HG02938 (cell line): ENCODE data around the gene C19orf47.
A peak's percentile ranks its signal among the peaks of the same experiment; 100 is the strongest.

Source experiments
- ATAC-seq: cut with Tn5 transposase; IDR thresholded peaks from one replicate; pipeline ENCODE4 v1.9.1; 2021; ENCODE audit warnings: mild to moderate bottlenecking, moderate library complexity; ENCODE audit not compliant: unreplicated experiment

Gene C19orf47

DNA sequence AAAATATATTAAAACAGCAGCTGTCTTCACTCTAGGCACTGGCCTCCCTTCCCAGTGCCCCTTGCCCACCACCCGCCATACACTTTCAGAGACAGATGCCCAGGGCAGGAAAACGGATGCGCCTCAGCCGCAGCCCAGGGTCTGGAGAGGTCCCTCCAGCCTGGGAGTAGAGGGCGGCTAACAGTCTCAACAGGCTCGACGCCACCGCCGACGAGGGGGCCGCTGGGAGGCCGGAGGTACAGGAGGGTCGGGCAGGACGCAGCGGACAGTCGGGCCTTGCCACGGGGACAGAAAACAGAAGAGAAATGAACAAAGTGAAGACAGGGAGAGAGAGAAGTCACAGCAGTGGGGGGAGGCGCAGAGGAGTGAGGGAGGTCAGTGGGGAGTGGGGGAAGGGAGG is 27.1 kb downstream of the C19orf47 start:
- no peak for ATAC-seq

DNA sequence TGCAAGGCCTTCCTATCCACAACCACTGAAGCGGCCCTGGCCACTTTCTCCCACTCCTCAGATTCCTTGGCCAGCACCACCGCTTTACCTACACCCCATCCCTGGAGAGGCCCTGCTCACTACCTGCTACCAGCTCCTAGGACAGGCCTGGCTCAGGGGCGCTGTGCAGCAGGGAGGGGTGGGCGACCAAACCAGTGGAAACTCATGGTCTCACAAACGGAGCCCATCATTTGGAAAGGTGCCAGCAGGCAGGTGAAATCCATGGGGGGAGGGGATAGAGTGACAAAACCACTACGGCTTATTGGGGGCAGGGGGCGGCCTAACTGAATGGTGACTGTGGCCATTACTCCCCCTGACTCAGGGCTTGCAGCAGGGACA is 27.6 kb downstream of the C19orf47 start:
- ATAC-seq = no peak

DNA sequence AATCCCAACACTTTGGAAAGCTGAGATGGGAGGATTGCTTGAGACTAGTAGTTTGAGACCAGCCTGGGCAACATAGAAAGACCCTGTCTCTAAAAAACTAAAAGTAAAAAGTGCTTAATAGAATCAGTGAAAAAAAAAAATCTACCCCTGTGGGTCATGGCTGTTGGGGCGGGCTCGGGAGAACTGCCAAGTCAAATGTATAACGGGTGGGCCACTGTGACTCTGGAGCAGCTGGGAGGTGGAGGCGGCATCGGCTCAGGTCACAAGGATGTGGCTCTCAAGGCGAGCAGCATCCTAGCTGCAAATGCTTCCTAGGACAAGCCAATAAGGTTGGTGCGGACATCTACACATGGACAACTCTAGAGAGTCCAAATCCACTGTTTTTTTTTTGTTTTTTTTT is 30.9 kb downstream of the C19orf47 start:
- ATAC-seq = no peak

DNA sequence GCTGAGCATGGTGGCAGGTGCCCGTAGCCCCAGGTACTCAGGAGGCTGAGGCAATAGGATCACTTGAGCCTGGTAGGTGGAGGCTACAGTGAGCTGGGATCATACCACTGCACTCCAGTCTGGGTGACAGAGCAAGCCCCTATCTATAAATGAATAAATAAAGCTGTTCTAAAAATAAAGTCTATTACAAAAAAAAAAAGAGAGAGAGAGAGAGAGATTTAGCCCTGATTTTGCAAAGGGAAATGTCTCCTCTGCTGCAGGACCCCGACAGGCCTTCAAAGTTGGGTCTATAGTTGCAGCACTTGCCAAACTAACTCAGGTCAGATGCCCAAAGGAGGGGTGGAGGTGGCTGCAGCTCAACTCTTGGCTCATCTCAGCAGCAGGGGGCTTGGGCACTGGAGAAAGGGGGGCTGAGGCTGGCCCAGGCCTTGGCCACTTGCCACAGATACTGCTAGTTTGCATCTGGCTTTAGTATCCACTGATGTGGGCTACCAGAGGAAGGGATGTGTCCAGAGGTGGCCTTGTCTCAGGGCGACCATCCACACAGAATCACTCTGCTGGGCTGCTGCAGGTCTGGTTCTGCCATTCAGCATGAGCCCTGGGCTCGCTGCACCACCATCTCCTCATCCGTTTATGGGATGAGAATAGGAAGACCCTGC is 32.3 kb downstream of the C19orf47 start:
- ATAC-seq = no peak

DNA sequence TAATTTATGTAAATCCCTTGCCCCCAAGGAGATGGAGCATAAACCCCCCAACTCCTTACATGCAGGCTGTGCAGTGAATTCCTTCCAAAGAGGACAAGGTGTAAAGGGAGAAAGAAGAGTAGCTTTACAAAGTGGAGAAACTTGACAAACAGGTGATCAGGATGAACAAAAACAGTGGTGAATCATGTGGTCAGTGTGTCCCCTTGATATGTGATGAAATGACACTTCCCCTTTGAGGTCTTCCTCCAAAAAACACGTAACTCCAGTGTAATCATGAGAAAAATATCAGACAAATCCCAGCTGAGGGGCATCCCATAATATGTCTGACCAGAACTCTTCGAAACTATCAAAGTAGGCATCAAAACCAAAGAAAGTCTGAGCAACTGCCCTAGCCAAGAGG is 33.5 kb downstream of the C19orf47 start:
- ATAC-seq = no peak

DNA sequence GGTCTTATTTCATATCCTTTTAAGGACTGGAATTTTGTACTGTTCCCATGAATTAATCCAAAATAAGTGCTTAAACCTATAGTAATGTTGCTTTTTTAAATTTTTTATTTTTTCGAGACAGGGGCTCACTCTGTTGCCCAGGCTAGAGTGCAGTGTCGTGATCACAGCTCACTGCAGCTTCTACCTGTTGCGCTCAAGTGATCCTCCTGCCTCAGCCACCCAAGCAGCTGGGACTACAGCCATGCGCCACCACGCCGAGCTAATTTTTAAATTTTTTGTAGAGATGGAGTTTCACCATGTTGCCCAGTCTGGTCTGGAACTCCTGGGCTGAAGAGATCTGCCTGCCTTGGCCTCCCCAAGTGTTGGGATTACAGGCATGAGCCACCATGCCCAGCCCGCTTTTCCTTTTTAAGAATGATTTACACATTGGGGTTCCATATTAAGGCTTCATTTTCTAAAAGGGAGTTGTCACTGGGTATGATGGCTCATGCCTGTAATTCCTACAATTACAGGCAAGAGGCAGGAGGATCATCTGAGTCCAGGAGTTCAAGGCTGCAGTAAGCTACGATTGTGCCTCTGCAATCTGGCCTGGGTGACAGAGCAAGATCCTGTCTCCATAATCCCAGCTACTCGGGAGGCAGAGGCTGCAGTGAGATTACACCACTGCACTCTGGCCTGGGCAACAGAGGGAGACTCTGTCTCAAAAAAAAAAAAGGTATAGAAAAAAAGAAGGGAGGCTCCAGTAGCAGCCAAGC is 34.8 kb downstream of the C19orf47 start:
- no peak for ATAC-seq

DNA sequence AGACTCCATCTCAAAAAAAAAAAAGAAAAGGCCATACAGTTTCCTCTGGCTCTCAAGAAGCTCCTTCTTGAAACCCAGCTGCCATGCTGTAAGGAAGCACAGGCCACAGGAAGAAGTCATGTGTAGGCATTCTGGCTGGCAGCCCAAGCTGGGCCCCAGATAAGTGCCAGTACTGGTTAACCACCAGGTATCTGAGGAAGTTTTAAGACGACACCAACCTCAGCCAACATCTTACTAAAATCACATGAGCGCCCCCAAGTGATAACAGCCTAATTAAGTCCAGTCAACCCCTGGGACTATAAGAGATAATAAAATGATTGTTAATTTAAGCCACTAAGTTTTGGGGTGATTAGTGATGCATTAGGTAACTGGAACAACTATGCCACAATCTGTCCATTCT is 35.7 kb downstream of the C19orf47 start:
- ATAC-seq = no peak

DNA sequence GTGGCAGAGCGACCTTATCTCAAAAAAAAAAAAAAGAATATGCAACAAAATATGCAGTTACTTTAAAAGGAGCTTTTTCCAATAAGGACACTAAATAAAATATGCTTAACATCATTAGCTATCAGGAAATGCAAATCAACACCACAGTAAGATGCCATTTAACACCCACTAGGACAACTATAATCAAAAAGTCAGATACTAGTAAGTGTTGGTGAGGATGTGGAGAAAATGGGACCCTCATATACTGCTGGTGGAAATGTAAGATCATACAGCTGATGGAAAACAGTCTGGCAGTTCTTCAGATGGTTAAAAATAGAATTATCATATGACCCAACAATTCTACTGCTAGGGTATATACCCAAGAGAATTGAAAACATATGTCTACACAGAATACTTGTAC is 38.5 kb downstream of the C19orf47 start:
- ATAC-seq = no peak

DNA sequence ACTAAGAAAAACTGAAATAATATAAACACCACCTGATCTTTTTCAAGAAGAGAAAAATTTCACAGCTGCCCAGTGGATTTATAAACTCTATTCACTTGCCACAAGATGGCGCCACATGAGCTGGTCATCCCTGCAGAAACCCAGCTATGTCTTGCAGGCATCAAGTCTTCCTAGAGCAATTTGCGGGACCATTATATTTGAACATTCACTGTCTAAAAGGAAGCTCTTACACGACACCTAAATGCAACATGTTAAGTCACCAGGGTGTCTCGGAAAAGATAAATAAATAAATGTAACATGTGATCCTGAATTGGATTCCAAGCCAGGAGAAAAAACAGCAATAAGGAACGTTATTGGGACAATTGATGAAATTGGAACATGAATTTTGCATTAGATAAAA is 42.8 kb downstream of the C19orf47 start:
- ATAC-seq = no peak

DNA sequence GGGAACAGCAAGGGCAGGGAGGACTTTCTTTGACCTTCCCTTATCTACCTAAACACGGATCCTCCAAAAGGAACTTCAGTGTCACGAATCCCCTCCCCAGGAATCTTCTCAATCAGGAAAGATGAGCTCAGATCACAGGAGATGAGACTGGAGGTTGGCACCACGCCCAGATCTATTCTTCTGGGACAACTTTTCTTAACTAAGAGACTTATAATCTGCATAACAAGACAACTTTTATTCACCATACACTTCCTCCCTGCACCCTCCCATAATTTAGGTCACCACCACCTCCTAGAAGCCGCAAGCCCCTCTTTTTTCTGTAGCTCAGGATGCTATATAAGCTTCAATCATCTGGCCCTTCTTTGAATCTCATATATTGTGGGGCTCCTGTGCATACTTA is 43.9 kb downstream of the C19orf47 start:
- ATAC-seq = no peak

DNA sequence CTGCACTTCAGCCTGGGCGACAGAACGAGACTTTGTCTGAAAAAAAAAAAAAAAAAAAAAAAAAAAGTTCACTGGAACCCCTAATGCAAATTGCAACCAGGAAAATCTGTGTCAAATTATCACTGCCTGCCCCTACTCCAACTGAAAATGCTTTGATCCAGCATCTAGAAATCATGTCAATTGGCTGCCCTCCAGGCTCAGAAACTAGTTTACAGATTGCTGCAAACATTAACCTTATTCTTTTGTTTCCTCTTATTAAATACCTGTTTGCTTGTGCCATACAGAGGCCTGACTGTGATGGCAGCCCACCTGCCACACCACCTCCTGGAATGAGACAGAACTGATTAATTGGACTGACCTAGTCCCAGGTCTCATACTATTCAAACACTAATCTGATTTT is 44.4 kb downstream of the C19orf47 start:
- no peak for ATAC-seq

DNA sequence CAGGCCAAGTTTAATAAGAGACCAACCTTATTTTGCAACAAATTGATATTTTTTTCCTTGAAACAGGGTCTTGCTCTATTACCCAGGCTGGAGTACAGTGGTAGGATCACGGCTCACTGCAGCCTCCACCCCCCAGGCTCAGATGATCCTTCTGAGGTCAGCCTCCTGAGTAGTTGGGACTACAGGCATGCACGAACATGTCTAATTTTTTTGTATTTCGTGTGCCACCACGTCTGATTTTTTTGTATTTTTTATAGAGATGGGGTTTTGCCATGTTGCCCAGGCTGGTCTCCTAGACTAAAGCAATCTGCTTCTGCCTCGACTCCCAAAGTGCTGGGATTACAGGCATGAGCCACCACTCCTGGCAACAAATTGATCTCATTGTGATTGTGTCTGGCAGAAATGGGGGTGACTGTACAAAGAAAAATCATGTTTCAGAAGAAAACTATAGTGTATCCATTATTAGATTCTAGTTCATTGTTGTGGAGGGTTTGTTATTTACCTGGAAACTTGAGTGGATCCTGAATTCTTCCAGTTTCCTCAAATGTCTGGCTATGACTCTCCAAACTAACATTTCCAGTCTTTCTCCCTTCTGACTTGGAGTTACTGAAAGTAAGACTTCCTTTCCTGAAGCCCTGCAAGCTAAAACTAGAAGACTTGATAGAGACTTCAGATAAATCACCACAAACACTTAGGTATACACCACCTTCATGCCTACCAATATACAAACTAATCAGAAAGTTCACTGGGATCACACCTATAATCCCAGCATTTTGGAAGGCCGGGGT is 45.8 kb downstream of the C19orf47 start:
- no peak for ATAC-seq

DNA sequence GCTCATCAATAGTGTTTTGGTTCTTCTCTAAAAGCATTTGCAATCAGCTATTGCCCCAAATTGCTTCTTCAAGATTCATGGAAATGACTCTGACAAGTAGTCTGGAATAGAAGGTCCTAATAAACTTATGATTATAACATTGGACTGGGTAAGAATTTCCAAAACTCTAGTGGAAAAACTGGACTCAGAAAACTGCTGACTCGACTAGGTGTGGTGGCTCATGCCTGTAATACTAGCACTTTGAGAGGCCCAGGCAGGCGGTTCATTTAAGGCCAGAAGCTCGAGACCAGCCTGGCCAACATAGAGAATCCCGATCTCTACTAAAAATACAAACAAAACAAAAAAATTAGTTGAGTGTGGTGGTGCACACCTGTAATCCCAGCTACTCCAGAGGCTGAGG is 47.5 kb downstream of the C19orf47 start:
- ATAC-seq = no peak

DNA sequence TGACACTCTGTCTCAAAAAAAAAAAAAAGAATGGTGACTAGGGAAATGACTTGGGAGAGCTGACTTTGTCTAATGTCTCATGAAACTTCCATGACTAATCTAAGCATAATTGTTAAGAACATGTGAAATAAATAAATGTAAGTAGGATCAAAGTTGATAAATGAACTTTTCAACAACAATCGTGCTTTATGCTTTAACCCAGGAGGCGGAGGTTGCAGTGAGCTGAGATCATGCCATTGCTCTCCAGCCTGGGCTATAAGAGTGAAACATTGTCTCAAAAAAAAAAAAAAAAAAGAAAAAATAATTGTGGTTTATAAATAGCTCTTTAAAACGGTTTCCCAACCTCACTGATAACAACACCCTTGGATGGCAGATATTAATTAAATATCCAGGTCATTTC is 50.2 kb downstream of the C19orf47 start:
- no peak for ATAC-seq

DNA sequence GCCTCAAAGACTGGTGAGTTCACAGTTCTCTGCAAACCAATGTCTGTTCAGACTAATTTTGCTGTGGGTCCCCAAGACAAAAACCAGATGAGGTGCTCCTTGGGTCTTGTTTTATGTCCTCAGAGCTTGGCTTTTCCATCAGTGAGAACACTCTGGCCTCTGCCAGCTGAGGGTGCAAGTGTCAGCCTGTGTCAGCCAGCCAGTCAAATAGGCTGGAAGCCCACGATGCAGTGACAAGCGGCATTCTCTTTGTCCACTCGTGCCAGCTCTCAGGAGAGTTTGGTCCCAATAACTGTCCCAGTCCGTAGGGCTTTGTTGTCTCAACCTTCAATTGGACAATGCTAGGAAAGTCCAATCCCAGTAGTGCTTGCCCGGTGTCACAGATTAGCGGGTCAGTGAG is 53.6 kb downstream of the C19orf47 start:
- no peak for ATAC-seq

DNA sequence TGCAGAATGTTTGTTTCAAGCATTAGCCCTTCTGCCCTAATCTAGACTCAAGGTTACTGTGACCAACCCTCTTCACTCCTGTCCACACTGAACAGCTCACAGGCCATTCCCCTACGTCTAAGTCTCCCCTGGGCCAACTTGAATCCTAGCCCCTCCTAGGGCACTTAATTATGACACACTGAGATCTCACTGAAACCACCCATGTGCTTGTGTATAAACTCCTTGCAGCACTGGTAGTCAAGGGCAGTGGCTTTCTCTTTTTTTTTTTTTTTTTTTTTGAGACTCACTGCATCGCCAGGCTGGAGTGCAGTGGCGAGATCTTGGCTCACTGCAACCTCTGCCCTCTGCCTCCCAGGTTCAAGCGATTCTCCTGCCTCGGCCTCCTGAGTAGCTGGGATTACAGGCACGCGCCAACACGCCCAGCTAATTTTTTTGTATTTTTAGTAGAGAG is 61.2 kb downstream of the C19orf47 start:
- ATAC-seq = no peak

DNA sequence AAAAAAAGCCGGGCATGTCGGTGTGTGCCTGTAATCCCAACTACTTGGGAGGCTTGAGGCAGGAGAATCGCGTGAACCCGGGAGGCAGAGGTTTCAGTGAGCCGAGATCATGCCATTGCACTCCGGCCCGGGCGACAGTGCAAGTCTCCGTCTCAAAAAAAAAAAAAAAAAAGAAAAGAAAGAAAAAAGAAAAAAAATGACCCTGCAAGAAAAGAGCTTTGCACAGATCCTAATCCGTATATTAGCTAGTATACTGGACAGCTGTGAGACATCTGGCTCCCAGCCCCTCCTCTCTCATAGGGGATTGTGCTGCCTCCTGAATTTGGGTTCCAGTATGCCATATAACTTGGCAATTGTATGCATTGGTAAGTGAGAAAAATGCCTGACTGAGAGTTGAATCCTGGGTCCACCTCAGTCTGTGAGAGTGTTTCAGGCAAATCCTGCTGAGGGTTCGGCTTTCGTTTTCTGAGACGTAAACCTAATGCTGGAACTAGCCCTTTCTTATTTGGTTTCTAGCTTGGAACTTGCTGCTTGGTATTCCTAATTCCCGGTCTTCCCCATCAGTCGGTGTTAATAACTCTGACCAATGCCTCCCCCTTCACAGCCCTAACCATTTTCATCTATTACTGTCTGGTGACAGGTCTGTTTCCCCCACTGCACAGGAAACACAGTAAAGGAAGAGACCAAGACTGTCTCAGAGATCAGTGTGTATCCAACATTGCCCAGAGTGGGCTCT is 61.8 kb downstream of the C19orf47 start:
- ATAC-seq = no peak

DNA sequence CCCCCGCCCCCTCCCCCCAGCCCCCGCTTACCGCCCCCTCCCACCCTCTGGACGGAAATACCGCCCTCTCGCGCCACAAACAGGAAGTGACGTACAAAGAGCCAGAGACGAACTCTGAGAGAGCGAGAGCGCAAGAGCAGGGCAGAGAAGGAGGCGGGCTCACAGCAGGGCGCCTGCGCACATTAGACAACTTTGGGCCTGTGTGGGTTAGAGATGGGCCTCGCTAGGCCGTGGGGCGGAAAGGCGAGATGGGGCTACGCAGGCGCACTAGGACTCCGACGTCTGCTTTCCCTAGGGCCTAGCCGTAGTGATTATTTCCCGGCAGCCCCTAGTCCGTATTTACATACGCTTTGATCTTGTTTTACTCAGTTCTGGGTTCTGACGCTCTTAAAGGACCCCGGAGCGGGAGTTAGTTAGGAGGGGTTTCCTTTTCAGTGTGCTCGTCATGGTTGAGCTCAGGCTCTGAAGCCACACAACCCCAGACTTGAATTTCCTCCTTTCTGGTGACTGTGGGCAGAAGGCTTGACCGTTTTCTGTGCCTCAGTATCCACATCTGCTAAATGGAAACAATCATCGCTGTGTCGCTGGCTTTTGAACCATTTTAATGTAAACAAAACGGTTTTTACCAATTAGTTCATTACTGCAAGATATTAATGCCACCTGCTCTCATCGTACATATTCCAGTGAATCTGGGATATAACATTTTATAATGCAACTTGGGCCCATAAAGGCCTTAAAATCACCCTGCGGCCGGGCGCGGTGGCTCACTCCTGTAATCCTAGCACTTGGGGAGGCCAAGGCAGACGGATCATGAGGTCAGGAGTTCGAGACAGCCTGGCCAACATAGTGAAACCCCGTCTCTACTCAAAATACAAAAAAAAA is 62.6 kb downstream of the C19orf47 start:
- peak; percentile 76 for ATAC-seq

DNA sequence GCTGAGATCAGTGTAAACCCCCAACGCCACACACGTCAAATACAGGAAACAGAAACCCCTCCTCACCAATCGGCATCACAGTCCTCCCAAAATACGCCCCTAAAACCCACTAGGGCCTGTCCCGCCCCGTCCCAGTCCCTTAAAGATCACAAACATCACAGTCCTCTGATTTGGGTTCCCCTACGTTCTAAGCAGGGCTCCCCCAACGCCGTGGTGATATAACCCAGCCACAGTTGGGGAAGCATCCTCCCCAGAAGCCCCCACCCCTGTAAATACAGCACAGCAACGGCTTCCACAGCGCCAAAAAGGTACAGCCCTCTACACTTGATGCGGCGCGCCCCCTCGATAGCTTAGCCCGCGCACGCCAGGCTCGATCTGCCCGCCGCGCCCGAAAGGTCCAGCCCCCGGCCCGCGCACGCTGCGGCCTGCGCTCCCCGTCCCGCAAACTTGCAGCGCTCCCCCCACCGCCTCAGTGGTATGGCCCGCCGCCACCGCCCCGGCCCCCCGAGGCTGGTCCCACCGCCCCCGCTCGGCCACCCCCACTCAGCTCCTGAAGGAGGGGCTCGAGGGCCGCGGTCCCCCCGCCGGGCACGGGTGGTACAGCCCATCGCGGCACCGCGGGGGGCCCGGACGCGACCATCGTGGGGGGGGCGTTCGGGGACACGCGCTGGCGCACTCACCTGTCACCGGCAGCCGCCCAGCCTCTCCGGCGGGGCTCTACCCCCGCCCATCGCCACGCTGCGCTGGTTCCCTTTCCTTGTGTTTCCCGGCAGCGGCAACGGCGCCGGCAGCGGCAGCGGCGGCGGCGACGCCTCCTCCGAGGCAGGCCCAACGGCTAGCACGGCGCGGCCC is 63.5 kb downstream of the C19orf47 start, which contains the start of gene AKT2:
Gene AKT2 (minus strand): TSS at position 845 of the 852 bp plus-strand sequence. CDS start 20,078 bp downstream, outside the sequence.
- ATAC-seq = peak; percentile 17
